Neuron (in vitro differentiated cells): ENCODE measurements around the gene RAD21L1.

ENCODE experiments used
- H2AFZ ChIP-seq: one replicate; pipeline ENCODE4 v1.6.1; 2013; ENCODE audit warnings: low read depth, mild to moderate bottlenecking, inconsistent platforms, low read length, moderate library complexity
- H3K27me3 ChIP-seq: one replicate; pipeline ENCODE4 v1.6.1; 2013; ENCODE audit warnings: low read length; ENCODE audit not compliant: insufficient read depth
- H3K36me3 ChIP-seq: one replicate; pipeline ENCODE4 v1.6.1; 2013; ENCODE audit warnings: low read length; ENCODE audit not compliant: insufficient read depth
- H3K4me1 ChIP-seq: one replicate; pipeline ENCODE4 v1.6.1; 2013; ENCODE audit warnings: low read length; ENCODE audit not compliant: insufficient read depth
- H3K4me3 ChIP-seq: 2 replicates; pipeline ENCODE4 v1.5.1; 2013; ENCODE audit warnings: mild to moderate bottlenecking, low read length, moderate library complexity
- H3K9me3 ChIP-seq: one replicate; pipeline ENCODE4 v1.6.1; 2013; ENCODE audit warnings: low read length

RAD21L1 gene

DNA sequence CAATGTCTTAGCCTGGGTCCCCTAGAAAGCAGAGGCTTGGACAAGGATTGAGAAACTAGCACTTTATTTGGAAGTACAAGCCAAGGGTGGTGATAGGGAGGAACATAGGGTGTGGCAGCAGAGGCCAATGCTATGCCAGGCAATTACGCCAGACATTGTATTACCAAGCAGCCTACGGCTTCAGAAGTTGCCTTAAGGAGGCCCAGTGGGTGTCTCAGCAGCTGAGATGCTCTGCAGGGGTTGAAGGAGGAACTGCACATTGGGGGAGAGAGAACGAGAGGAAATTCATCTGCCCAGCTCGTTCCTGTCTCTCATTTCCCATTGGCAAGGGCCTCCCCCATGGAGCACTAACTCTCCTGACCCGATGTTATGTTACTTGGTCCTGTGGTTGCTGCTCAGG, 21.7 kb upstream of the RAD21L1 start:
- Histone ChIP-seq H2AFZ (no peak overlapping the region), H3K9me3 (no peaks in the 10 kb centered on the region), H3K36me3 (no peaks in the 10 kb centered on the region), H3K27me3 (peaks cover 8% of the 10 kb centered on the region), H3K4me1 (no peaks in the 10 kb centered on the region), H3K4me3 (no peak overlapping the region)

DNA sequence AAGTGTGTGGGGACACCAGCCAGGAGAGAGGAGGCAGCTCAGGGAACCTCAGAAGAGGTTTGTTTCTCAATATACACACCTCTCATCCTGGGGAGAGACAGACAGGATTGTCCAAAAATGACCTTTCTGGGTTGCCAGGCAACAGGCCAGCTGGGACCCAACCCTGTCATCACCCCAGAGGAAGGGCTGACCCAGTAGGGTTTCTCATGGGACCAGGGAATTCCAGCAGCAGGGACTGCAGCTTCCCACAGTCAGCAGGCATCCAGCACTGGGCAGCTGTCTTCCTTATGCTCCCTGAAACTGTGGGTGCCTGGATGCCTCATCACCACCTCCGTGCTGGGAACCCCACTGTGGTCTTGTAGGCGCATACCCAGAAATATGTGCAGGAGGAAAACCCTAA, 21.3 kb upstream of the RAD21L1 start:
- no peaks in the 10 kb centered on the region for H3K36me3 ChIP-seq
- H3K4me3 ChIP-seq: no peak overlapping the region
- no peaks in the 10 kb centered on the region for H3K9me3 ChIP-seq
- no peaks in the 10 kb centered on the region for H3K4me1 ChIP-seq
- peaks cover 12% of the 10 kb centered on the region for H3K27me3 ChIP-seq
- no peak overlapping the region for H2AFZ ChIP-seq

DNA sequence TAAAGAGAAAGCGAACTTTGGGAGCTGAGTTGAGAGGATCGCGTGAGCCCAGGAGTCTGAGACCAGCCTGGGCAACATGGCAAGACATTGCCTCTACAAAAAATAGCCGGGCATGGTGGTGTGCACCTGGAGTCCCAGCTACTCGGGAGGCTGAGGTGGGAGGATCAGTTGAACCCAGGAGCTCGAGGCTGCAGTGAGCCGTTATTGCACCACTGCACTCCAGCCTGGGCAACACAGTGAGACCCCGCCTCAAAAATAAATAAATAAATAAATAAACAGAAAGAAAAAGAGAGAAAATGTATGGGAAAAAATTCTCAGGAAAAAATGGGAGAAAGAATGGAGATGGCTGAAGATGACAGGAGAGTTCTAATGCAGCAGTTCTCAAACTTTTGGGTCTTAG, 20.0 kb upstream of the RAD21L1 start:
- no peaks in the 10 kb centered on the region for H3K4me1 ChIP-seq
- H3K9me3 ChIP-seq: no peaks in the 10 kb centered on the region

DNA sequence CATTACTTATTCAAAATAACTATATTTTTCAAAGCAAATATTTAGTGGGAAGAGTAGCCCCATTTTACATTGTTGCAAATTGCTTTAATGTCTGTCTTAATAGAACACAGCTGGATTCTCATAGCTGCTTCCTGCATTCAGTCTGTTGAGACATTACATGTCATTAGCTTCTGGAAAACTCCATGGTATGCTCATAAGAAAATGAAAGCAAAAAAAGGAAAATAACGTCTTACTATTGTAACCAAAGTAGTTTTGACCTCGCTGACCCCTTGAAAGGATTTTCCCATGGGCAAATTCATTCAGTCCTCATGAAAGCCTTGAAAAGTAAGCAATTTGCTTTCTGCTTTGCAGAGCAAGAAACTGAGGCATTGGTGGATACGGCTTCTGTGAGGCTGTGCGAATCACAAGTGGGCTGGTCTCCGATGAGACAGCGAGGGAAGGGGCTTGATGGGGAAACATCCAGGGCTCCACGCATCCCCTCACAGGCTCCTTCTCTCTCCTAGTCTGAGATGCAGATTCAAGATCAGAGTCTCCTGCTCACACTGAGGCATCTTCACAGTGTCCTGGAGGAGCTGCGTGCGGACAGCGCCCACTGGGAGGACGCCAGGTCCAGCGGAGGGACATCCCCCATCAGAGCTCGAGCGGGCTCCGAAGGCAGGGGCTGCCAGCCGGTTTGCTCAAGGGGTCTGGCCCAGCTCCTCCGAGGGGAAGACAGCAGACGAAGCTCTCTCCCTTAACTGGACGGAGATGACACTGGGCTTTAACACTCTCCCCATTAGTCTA, 19.3 kb upstream of the RAD21L1 start:
- Histone ChIP-seq H3K9me3 (no peaks in the 10 kb centered on the region), H3K27me3 (peaks cover 17% of the 10 kb centered on the region), H2AFZ (no peak overlapping the region), H3K4me1 (no peaks in the 10 kb centered on the region), H3K36me3 (no peaks in the 10 kb centered on the region), H3K4me3 (no peak overlapping the region)

More for the DNA sequence above, 20.0 kb upstream of the RAD21L1 start:
- H3K27me3 ChIP-seq: peaks cover 17% of the 10 kb centered on the region
- H3K4me3 ChIP-seq: no peak overlapping the region
- no peaks in the 10 kb centered on the region for H3K36me3 ChIP-seq
- no peak overlapping the region for H2AFZ ChIP-seq

DNA sequence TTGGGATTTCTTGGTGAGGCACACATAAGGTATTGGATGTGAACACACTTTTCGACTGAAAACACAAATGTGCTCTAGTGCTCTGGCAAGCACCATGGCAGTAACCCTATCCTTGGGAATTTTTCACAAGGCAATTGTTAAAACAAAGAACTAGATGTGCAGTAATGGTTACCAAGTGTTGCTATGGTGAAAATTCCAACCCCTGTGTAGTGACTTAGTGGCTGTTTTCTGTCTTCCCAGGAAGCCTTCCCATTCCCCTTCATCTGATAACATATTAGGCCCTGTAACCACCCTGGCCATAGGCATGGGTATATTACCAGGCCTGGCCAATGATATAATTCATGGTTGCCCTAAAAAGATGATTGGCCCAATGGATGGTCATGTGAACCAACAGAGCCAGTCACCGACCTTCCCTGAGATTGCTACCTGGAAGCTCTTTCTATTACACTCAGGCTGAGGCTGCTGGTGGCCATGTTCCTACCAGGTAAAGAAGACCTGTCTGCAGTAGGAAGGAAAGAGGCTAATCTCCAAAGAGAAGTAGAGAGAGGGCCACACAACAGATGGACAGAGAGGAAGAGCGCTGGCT, 18.5 kb upstream of the RAD21L1 start:
- H3K4me3 ChIP-seq: no peak overlapping the region
- no peaks in the 10 kb centered on the region for H3K4me1 ChIP-seq
- no peaks in the 10 kb centered on the region for H3K36me3 ChIP-seq
- no peak overlapping the region for H2AFZ ChIP-seq
- peaks cover 17% of the 10 kb centered on the region for H3K27me3 ChIP-seq
- H3K9me3 ChIP-seq: no peaks in the 10 kb centered on the region

DNA sequence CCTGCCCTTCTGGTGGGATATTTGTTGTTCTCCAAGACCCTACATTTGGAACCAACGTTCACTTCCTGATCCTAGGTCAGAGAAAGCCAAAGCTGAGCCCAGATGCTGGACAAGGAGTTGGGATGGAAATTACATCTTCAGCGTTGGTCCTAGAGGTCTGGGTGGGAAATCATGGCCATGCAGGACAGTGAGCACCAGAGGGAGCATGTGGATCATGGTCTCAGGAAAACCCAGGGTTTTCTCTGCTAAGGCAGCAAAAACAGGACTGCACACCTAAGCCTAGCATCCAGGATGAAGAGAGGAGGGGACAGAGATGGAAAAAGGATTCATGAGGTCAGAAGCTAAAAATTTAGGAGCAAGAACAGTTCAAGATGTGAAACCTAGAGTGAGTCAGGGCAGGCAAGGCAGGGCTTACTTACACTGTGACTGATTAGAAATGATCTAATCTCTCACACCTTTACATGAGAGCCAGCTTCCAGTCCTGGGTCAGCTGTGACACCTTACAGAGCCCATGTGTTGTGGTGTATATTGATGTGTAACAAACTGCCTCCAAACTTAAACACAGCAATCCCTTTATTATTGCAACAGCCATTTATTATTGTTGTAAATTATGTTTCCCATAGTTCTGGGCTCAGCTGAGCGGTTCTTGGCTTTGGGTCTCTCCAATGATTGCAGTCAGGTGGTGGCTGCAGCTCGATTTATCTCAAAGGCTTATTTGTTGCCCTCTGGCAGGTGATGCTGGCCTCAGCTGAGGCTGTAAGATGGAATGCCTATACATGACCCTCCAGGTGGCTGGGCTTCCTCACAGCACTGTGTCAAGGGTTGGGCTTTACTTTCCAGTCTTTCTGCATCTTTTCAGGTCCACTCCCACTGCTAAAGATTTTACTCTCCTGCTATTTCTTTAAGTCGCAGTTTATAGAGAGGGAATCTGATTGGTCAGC, 16.1 kb upstream of the RAD21L1 start:
- Histone ChIP-seq H3K4me3 (no peak overlapping the region), H3K36me3 (no peaks in the 10 kb centered on the region), H3K9me3 (no peaks in the 10 kb centered on the region), H2AFZ (no peak overlapping the region), H3K4me1 (no peaks in the 10 kb centered on the region), H3K27me3 (peaks cover 23% of the 10 kb centered on the region)

DNA sequence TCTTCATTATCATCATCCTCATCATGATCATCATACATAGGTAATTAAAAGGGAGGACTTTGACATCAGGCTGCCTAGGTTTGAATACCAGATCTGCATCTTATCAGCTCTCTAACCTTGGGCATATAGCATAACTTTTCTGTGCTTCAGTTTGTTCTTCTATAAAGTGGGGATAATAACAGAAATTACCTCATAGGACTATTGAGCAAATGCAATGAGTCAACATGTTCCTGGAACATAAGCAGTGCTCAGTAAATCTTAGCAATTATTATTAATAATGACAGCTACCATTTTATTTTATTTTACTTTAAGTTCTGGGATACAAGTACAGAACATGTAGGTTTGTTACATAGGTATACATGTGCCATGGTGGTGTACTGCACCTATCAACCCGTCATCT, 15.3 kb upstream of the RAD21L1 start:
- Histone ChIP-seq H3K4me1 (no peaks in the 10 kb centered on the region), H2AFZ (no peak overlapping the region), H3K9me3 (no peaks in the 10 kb centered on the region), H3K4me3 (no peak overlapping the region), H3K36me3 (no peaks in the 10 kb centered on the region), H3K27me3 (peaks cover 27% of the 10 kb centered on the region)

DNA sequence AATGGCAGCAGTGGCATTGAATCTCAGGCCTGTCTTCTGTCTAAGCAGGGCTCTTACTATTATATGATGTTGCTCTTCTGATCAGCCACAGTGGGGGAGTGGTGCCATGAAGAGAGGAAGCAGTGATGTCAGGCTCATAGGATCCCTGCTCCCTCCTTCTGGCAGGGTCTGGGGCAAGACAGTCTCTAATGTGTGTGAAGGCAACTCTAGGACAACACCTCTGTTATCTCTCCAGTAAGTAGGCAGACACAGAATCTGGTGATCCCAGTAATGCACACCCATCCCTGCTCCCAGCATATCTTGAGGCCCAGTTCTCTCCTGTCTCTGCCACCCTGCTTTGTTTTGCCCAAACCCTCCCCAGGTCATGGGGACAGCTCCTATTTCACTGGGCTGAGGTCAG, 13.8 kb upstream of the RAD21L1 start:
- Histone ChIP-seq H3K4me1 (no peaks in the 10 kb centered on the region), H3K27me3 (peaks cover 27% of the 10 kb centered on the region), H3K36me3 (no peaks in the 10 kb centered on the region), H3K4me3 (no peak overlapping the region), H2AFZ (no peak overlapping the region), H3K9me3 (no peaks in the 10 kb centered on the region)

DNA sequence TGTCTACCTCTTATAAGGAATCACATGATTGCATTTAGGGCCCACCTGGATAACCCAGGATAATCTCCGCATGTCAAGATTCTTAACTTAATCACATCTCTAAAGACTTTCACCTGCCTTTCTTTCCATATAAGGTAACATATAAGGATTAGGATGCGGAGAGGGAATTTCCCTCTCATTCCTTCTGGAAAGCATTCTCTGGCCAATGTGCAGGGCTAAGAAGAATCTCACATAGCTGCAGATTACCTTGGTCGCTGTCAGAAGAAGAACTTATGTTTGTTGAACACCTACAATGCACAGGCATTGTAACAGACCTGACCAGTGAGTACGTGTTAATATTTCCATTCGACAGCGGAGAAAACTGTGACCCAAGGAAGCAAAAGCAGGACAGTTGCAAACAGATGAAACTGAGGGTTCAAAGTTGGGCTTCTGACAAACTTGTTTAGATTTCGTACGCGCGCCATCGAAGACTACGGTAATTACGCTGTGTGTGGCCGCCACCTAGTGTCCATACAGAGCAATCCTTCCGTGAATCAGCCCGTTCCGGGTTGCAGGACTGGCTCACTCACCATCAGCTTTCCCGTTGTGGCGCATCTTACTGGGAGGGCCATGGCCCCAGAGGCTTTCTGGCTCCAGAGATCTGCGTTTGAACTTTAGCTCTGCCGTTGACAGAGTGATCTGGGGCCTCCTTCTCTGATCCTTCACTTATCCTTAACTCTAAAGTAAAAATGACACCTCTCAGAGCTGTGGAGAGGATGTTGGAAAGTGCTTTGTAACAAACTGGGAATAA, 13.0 kb upstream of the RAD21L1 start:
- Histone ChIP-seq H3K9me3 (no peaks in the 10 kb centered on the region), H3K27me3 (peaks cover 27% of the 10 kb centered on the region), H3K4me1 (no peaks in the 10 kb centered on the region), H3K36me3 (no peaks in the 10 kb centered on the region), H2AFZ (no peak overlapping the region), H3K4me3 (no peak overlapping the region)

DNA sequence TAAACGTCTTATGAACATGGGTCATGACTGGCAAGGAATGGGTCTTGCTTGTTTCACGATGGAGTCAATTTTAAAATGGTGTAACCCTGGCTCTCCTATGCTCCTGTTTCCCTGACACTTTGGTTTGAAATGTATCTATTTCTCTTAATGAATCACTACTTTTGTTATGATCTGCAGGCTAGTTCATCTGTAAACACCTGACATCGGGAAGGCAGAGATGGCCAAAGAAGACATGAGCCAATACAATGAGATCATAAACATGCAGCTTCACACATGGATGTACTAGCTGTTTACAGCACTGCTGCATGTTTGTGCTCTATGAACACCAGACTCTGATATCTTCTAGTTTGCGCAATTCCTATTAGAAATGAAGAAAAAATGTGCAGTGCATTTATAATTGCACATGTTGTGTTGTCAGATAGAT, 11.0 kb upstream of the RAD21L1 start:
- H3K9me3 ChIP-seq: no peaks in the 10 kb centered on the region
- H2AFZ ChIP-seq: no peak overlapping the region
- H3K27me3 ChIP-seq: peaks cover 19% of the 10 kb centered on the region
- no peaks in the 10 kb centered on the region for H3K4me1 ChIP-seq
- H3K4me3 ChIP-seq: no peak overlapping the region
- H3K36me3 ChIP-seq: no peaks in the 10 kb centered on the region

DNA sequence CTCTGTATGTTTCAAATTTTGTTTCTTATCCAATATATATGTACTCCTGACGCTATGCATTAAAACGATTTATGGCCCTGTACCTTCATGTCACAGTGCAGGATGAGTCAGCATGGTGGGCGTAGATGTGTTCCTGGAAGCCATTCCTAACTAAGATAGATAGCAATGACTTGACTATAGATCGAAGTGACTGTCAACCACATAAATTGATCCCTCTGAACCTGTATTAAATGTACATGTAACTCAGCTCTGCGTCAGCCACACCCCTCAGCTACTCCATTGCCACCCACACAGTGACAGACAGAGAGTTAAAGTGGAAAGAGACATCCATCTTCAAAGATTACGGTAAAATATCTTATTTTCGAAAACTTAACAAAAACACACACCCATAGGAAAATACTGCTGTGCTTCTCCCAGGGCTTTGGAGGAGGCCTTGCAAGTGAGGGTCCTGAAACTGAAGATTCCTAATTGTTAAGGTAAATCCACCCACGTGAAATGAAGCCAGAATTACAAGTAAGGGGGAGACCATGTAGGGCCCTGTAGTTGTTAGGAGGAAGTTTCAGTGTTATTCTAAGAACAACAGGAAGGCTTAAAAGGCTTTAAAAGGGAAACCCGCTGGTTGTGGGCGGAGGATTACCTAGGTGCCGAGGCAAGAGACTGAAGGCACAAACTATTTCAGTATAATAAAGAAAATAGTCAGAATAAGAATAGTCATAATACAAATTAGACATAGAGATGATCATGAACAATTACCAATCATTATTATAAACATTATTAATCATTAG, 10.3 kb upstream of the RAD21L1 start:
- Histone ChIP-seq H2AFZ (no peak overlapping the region), H3K4me3 (no peak overlapping the region), H3K4me1 (no peaks in the 10 kb centered on the region), H3K27me3 (peaks cover 16% of the 10 kb centered on the region), H3K9me3 (no peaks in the 10 kb centered on the region), H3K36me3 (no peaks in the 10 kb centered on the region)
